CD4-positive, CD25-positive, alpha-beta regulatory T cell (primary cell): ENCODE measurements around the gene GLG1. TPM values are rescaled to one million over a fixed set of nuclear protein-coding genes. Genes with fewer than 3 reads are reported as not detected.

ENCODE experiments used
- ATAC-seq, 2 donors: fragments of 150-1000 bp; cut with Tn5 transposase; one replicate each; pipeline ENCODE4 v1.10.0; 2021; ENCODE audit warnings: low read depth in 2 of 2, moderate number of reproducible peaks in 2 of 2, moderate library complexity in 1 of 2
- DNase-seq, 3 donors: peaks; one replicate each; pipeline versions ENCODE4 v3.0.0 to v3.0.0-alpha.2; 2012 to 2022; ENCODE audit warnings: mixed read lengths in 1 of 3
- H3K27ac ChIP-seq: one replicate; pipeline ENCODE4 v1.7.0; 2013; ENCODE audit warnings: mild to moderate bottlenecking, low read length; ENCODE audit not compliant: insufficient read depth, poor library complexity, severe bottlenecking
- H3K27me3 ChIP-seq: one replicate; pipeline ENCODE4 v1.7.0; 2013; ENCODE audit warnings: low read length; ENCODE audit not compliant: control insufficient read depth, insufficient read depth
- H3K36me3 ChIP-seq: one replicate; pipeline ENCODE4 v1.7.0; 2013; ENCODE audit warnings: mild to moderate bottlenecking, low read length, moderate library complexity; ENCODE audit not compliant: control insufficient read depth, insufficient read depth
- H3K4me1 ChIP-seq: 2 replicates; pipeline ENCODE4 v1.7.0; 2013; ENCODE audit warnings: mild to moderate bottlenecking, low read length; ENCODE audit not compliant: insufficient read depth, control insufficient read depth, poor library complexity, severe bottlenecking
- H3K4me3 ChIP-seq: one replicate; pipeline ENCODE4 v1.7.0; 2013; ENCODE audit warnings: low read depth, mild to moderate bottlenecking, low read length, moderate library complexity
- H3K9me3 ChIP-seq, 2 experiments: 1 replicate in 1 of 2; 2 replicates in 1 of 2; pipeline ENCODE4 v1.7.0; 2013; ENCODE audit warnings: low read length in 2 of 2, mild to moderate bottlenecking in 1 of 2, moderate library complexity in 1 of 2; ENCODE audit not compliant: control insufficient read depth in 2 of 2
- H3K27ac Mint-ChIP-seq, 3 donors: one replicate each; pipeline ENCODE4 v1.8.0; 2020 to 2022; ENCODE audit warnings: mild to moderate bottlenecking in 3 of 3, mixed read lengths in 3 of 3, moderate library complexity in 2 of 3
- H3K27me3 Mint-ChIP-seq: one replicate; pipeline ENCODE4 v1.8.0; 2022; ENCODE audit warnings: mild to moderate bottlenecking, mixed read lengths
- H3K36me3 Mint-ChIP-seq: one replicate; pipeline ENCODE4 v1.8.0; 2020; ENCODE audit warnings: mixed read lengths
- H3K4me1 Mint-ChIP-seq, 4 donors: one replicate each; pipeline ENCODE4 v1.8.0; 2020 to 2022; ENCODE audit warnings: mixed read lengths in 4 of 4, mild to moderate bottlenecking in 1 of 4
- H3K4me3 Mint-ChIP-seq, 4 donors: one replicate each; pipeline ENCODE4 v1.8.0; 2020 to 2022; ENCODE audit warnings: mild to moderate bottlenecking in 4 of 4, mixed read lengths in 4 of 4, moderate library complexity in 3 of 4
- H3K9me3 Mint-ChIP-seq, 7 donors: one replicate each; pipeline ENCODE4 v1.8.0; 2020 to 2022; ENCODE audit warnings: mixed read lengths in 7 of 7, mild to moderate bottlenecking in 3 of 7, moderate library complexity in 2 of 7
- polyA plus RNA-seq, 4 donors: library from polyadenylated mRNA; unstranded; fragments of 300-500 nt; fragmentation: Illumina TruSeq; gene quantifications; one replicate each; pipeline ENCODE4 v1.2.3, GENCODE V29; 2021
- total RNA-seq: library from RNA; stranded (reverse); gene quantifications from one replicate; pipeline ENCODE4 v1.2.3, GENCODE V29; 2022

The GLG1 gene
- total and polyA plus RNA-seq, 5 donors from 2014 or later: 147 to 202 (median 153) TPM

- H3K4me1 ChIP-seq: peaks cover 4% of the 10 kb centered on the region
- Mint-ChIP-seq H3K27ac (peak overlapping the region; percentile 5 to 95 (median 57)), H3K4me1 (peaks cover 5 to 16% (median 11%) of the 10 kb centered on the region in 4 donors), H3K9me3 (no peaks in the 10 kb centered on the region), H3K36me3 (peaks cover 65% of the 10 kb centered on the region), H3K27me3 (no peaks in the 10 kb centered on the region), H3K4me3 (no peak overlapping the region)
- H3K9me3 ChIP-seq: no peaks in the 10 kb centered on the region
- H3K27ac ChIP-seq: no peak overlapping the region
- peaks cover 98% of the 10 kb centered on the region for H3K36me3 ChIP-seq
- no peaks in the 10 kb centered on the region for H3K27me3 ChIP-seq
- ATAC-seq (no peak), DNase-seq (peak in 2 of 3 donors; percentile 5 to 45)
- H3K4me3 ChIP-seq: no peak overlapping the region
Measured at GRCh38 chr16:74466872-74467271, 140.0 kb downstream of the GLG1 start.

- Mint-ChIP-seq H3K4me1 (peaks cover 5 to 16% (median 11%) of the 10 kb centered on the region in 4 donors), H3K27ac (peak overlapping the region; percentile 18 to 57 (median 20)), H3K9me3 (no peaks in the 10 kb centered on the region), H3K36me3 (peaks cover 62% of the 10 kb centered on the region), H3K27me3 (no peaks in the 10 kb centered on the region), H3K4me3 (no peak overlapping the region)
- Histone ChIP-seq H3K27ac (no peak overlapping the region), H3K36me3 (peaks cover 95% of the 10 kb centered on the region), H3K4me1 (peaks cover 4% of the 10 kb centered on the region), H3K27me3 (no peaks in the 10 kb centered on the region), H3K4me3 (no peak overlapping the region), H3K9me3 (no peaks in the 10 kb centered on the region)
- ATAC-seq: no peak
- DNase-seq: no peak
Measured at GRCh38 chr16:74465851-74466685, 140.8 kb downstream of the GLG1 start.

GRCh38 chr16:74465281-74465680, 141.6 kb downstream of the GLG1 start:
- H3K27ac ChIP-seq: no peak overlapping the region
- Mint-ChIP-seq H3K4me3 (no peak overlapping the region), H3K9me3 (no peaks in the 10 kb centered on the region), H3K36me3 (peaks cover 61% of the 10 kb centered on the region), H3K27me3 (no peaks in the 10 kb centered on the region), H3K27ac (peak overlapping the region in 1 of 3 donors; percentile 20), H3K4me1 (peaks cover 5 to 16% (median 11%) of the 10 kb centered on the region in 4 donors)
- H3K4me3 ChIP-seq: no peak overlapping the region
- peaks cover 95% of the 10 kb centered on the region for H3K36me3 ChIP-seq
- no peak for DNase-seq
- H3K9me3 ChIP-seq: no peaks in the 10 kb centered on the region
- no peak for ATAC-seq
- no peaks in the 10 kb centered on the region for H3K27me3 ChIP-seq
- peaks cover 4% of the 10 kb centered on the region for H3K4me1 ChIP-seq

- DNase-seq (no peak), ATAC-seq (no peak)
- no peaks in the 10 kb centered on the region for H3K27me3 ChIP-seq
- no peaks in the 10 kb centered on the region for H3K9me3 ChIP-seq
- Mint-ChIP-seq H3K4me3 (no peak overlapping the region), H3K9me3 (no peaks in the 10 kb centered on the region), H3K36me3 (peaks cover 62% of the 10 kb centered on the region), H3K4me1 (peaks cover 5 to 16% (median 11%) of the 10 kb centered on the region in 4 donors), H3K27ac (peak overlapping the region in 1 of 3 donors; percentile 73), H3K27me3 (no peaks in the 10 kb centered on the region)
- no peak overlapping the region for H3K4me3 ChIP-seq
- H3K36me3 ChIP-seq: peaks cover 87% of the 10 kb centered on the region
- H3K27ac ChIP-seq: no peak overlapping the region
- peaks cover 4% of the 10 kb centered on the region for H3K4me1 ChIP-seq
Measured at GRCh38 chr16:74463888-74464287, 143.0 kb downstream of the GLG1 start.

GRCh38 chr16:74462361-74462760, 144.6 kb downstream of the GLG1 start:
- no peak overlapping the region for H3K4me3 ChIP-seq
- no peak overlapping the region for H3K27ac ChIP-seq
- Mint-ChIP-seq H3K27ac (peak overlapping the region in 2 of 3 donors; percentile 62 to 64), H3K36me3 (peaks cover 71% of the 10 kb centered on the region), H3K4me1 (peaks cover 3 to 14% (median 7%) of the 10 kb centered on the region in 4 donors), H3K4me3 (no peak overlapping the region), H3K27me3 (no peaks in the 10 kb centered on the region), H3K9me3 (no peaks in the 10 kb centered on the region)
- H3K27me3 ChIP-seq: no peaks in the 10 kb centered on the region
- H3K4me1 ChIP-seq: peaks cover 4% of the 10 kb centered on the region
- no peak for ATAC-seq
- no peaks in the 10 kb centered on the region for H3K9me3 ChIP-seq
- no peak for DNase-seq
- H3K36me3 ChIP-seq: peaks cover 87% of the 10 kb centered on the region

GRCh38 chr16:74461826-74462225, 145.1 kb downstream of the GLG1 start:
- H3K4me1 Mint-ChIP-seq: peaks cover 0 to 9% (median 3%) of the 10 kb centered on the region in 4 donors
- Histone ChIP-seq H3K36me3 (peaks cover 87% of the 10 kb centered on the region), H3K4me3 (no peak overlapping the region), H3K9me3 (no peaks in the 10 kb centered on the region), H3K27me3 (no peaks in the 10 kb centered on the region), H3K27ac (no peak overlapping the region), H3K4me1 (no peaks in the 10 kb centered on the region)
- H3K36me3 Mint-ChIP-seq: peaks cover 67% of the 10 kb centered on the region
- no peaks in the 10 kb centered on the region for H3K27me3 Mint-ChIP-seq
- ATAC-seq (no peak), DNase-seq (no peak)
- no peak overlapping the region for H3K4me3 Mint-ChIP-seq
- H3K9me3 Mint-ChIP-seq: no peaks in the 10 kb centered on the region
- H3K27ac Mint-ChIP-seq: peak overlapping the region in 1 of 3 donors; percentile 64

- Mint-ChIP-seq H3K27me3 (no peaks in the 10 kb centered on the region), H3K36me3 (peaks cover 65% of the 10 kb centered on the region), H3K4me1 (peaks cover 0 to 2% (median 0%) of the 10 kb centered on the region in 4 donors), H3K4me3 (no peak overlapping the region), H3K9me3 (no peaks in the 10 kb centered on the region), H3K27ac (no peak overlapping the region)
- H3K4me1 ChIP-seq: no peaks in the 10 kb centered on the region
- H3K27ac ChIP-seq: no peak overlapping the region
- no peaks in the 10 kb centered on the region for H3K27me3 ChIP-seq
- DNase-seq (no peak), ATAC-seq (no peak)
- H3K9me3 ChIP-seq: no peaks in the 10 kb centered on the region
- H3K36me3 ChIP-seq: peaks cover 87% of the 10 kb centered on the region
- H3K4me3 ChIP-seq: no peak overlapping the region
Measured at GRCh38 chr16:74460542-74460941, 146.4 kb downstream of the GLG1 start.

GRCh38 chr16:74456290-74456625, 150.7 kb downstream of the GLG1 start:
- H3K4me3 Mint-ChIP-seq: no peak overlapping the region
- Histone ChIP-seq H3K27me3 (no peaks in the 10 kb centered on the region), H3K27ac (no peak overlapping the region), H3K4me3 (no peak overlapping the region), H3K4me1 (no peaks in the 10 kb centered on the region), H3K9me3 (no peaks in the 10 kb centered on the region), H3K36me3 (peaks cover 77% of the 10 kb centered on the region)
- H3K36me3 Mint-ChIP-seq: peaks cover 60% of the 10 kb centered on the region
- H3K4me1 Mint-ChIP-seq: no peaks in the 10 kb centered on the region
- H3K27ac Mint-ChIP-seq: no peak overlapping the region
- H3K27me3 Mint-ChIP-seq: no peaks in the 10 kb centered on the region
- ATAC-seq (no peak), DNase-seq (no peak)
- no peaks in the 10 kb centered on the region for H3K9me3 Mint-ChIP-seq
